GM12872 (cell line): ENCODE measurements around the gene CHM.

ENCODE experiments used
- CTCF ChIP-seq: IDR thresholded peaks from 3 replicates; pipeline ENCODE4 v1.5.1; 2011; ENCODE audit warnings: low read depth, mild to moderate bottlenecking, low read length, moderate library complexity; ENCODE audit not compliant: insufficient read depth

Gene CHM

GRCh38 chrX:86047174-86047935 is at the start of gene CHM:
CHM (minus strand) TSS chrX:86047558; CDS start chrX:86047532, 26 bp downstream.
- no peak for TF ChIP-seq CTCF

- no peak for TF ChIP-seq CTCF
These were observed 31.3 kb upstream of the CHM start for GRCh38 chrX:86078650-86079049.

GRCh38 chrX:86066998-86067397 is 19.6 kb upstream of the CHM start:
- no peak for TF ChIP-seq CTCF

- no peak for TF ChIP-seq CTCF
These were observed 14.0 kb upstream of the CHM start for GRCh38 chrX:86061407-86061806.

- TF ChIP-seq CTCF: no peak
These were observed 4.4 kb upstream of the CHM start for GRCh38 chrX:86051741-86052140.

- TF ChIP-seq CTCF: no peak
These were observed 550 bp upstream of the CHM start for GRCh38 chrX:86047936-86048280.

GRCh38 chrX:86044216-86044615 is 3.1 kb downstream of the CHM start:
- no peak for TF ChIP-seq CTCF
